OCI-LY7 (cell line): ENCODE data around the gene RBMX. TPM values are rescaled to one million over a fixed set of nuclear protein-coding genes. Genes with fewer than 3 reads are reported as not detected.
A peak's percentile ranks its signal among the peaks of the same experiment; 100 is the strongest.

ENCODE experiments used
- BruUV-seq: library from RNA; stranded (reverse); fragments of 400-500 nt; replicated peaks from 2 replicates; lab custom pipeline; 2021; lab: Mats Ljungman, UMichigan
- CTCF ChIA-PET: fragments of 300-600 bp; sonication (Branson Sonifier 250); formaldehyde crosslinking; loops from one replicate; lab custom pipeline; 2022; ENCODE audit warnings: antibody characterized with exemption; ENCODE audit not compliant: unreplicated experiment; lab: Charles Lee
- POLR2A ChIA-PET: fragments of 300-600 bp; sonication (Branson Sonifier 250); formaldehyde crosslinking; loops from one replicate; lab custom pipeline; 2022; ENCODE audit warnings: antibody characterized with exemption; lab: Charles Lee
- DNase-seq: peaks from one replicate; pipeline ENCODE4 v3.0.0-alpha.2; 2015; ENCODE audit warnings: low spot score
- H2AFZ ChIP-seq: fragments of 200-600 bp; sonication (generic), shearing (Covaris generic); 2 replicates; pipeline ENCODE4 v1.6.1; 2014; ENCODE audit warnings: mild to moderate bottlenecking, antibody characterized with exemption, low read length, moderate library complexity
- H3K27ac ChIP-seq: fragments of 200-600 bp; sonication (generic); 2 replicates; pipeline ENCODE4 v1.5.1; 2014; ENCODE audit warnings: mixed run types, low read depth, mild to moderate bottlenecking, moderate library complexity, low read length, inconsistent platforms; ENCODE audit not compliant: poor library complexity, severe bottlenecking
- H3K36me3 ChIP-seq: fragments of 200-600 bp; sonication (generic); 2 replicates; pipeline ENCODE4 v1.6.1; 2014; ENCODE audit warnings: mild to moderate bottlenecking, antibody characterized with exemption, low read length, moderate library complexity, mixed read lengths; ENCODE audit not compliant: insufficient read depth
- H3K4me1 ChIP-seq: fragments of 200-600 bp; sonication (generic); 2 replicates; pipeline ENCODE4 v1.5.1; 2014; ENCODE audit warnings: mild to moderate bottlenecking, low read length; ENCODE audit not compliant: insufficient read depth, poor library complexity, severe bottlenecking
- H3K4me2 ChIP-seq: fragments of 200-600 bp; sonication (generic); 2 replicates; pipeline ENCODE4 v1.6.1; 2014; ENCODE audit warnings: mild to moderate bottlenecking, low read length
- H3K4me3 ChIP-seq: fragments of 200-600 bp; sonication (generic); 2 replicates; pipeline ENCODE4 v1.5.1; 2014; ENCODE audit warnings: mild to moderate bottlenecking, low read depth, low read length; ENCODE audit not compliant: poor library complexity, severe bottlenecking
- H3K79me2 ChIP-seq: fragments of 200-600 bp; sonication (generic); 2 replicates; pipeline ENCODE4 v1.6.1; 2016; ENCODE audit warnings: low read depth, mild to moderate bottlenecking, low read length, moderate library complexity, mixed read lengths; ENCODE audit not compliant: insufficient read depth
- H3K9me2 ChIP-seq: fragments of 200-600 bp; sonication (generic); 2 replicates; pipeline ENCODE4 v1.6.1; 2016; ENCODE audit warnings: mild to moderate bottlenecking, low read length, mixed read lengths; ENCODE audit not compliant: insufficient read depth
- H3K9me3 ChIP-seq: fragments of 200-600 bp; sonication (generic); 2 replicates; pipeline ENCODE4 v1.6.1; 2014; ENCODE audit warnings: mild to moderate bottlenecking, mixed run types, low read length, mixed read lengths
- H4K20me1 ChIP-seq: fragments of 200-600 bp; sonication (generic); 2 replicates; pipeline ENCODE4 v1.6.1; 2014; ENCODE audit warnings: mild to moderate bottlenecking, antibody characterized with exemption, low read length, moderate library complexity, mixed read lengths; ENCODE audit not compliant: insufficient read depth
- EZH2phosphoT487 ChIP-seq: fragments of 200-600 bp; sonication (generic); IDR thresholded peaks from 2 replicates; pipeline ENCODE4 v1.6.1; 2018; ENCODE audit warnings: low read depth, borderline replicate concordance, mild to moderate bottlenecking, mixed run types, antibody characterized with exemption, low read length, moderate library complexity, mixed read lengths
- intact Hi-C: fragments of 100-400 bp; cut with micrococcal nuclease; formaldehyde crosslinking; loops from one replicate; pipeline ENCODE4 v1.10.0; 2022; ENCODE audit not compliant: unreplicated experiment
- total RNA-seq, 2 experiments: library from RNA; depleted of rRNA in 1 of 2; stranded (reverse); fragments of >200 nt in 1 of 2; shearing (Covaris generic) in 1 of 2; gene quantifications; 2 replicates each; pipeline ENCODE4 v1.2.3, GENCODE V29; 2014 to 2022
- TF ChIP-seq, protein P1 (sequence below): fragments of 200-600 bp; sonication (generic); conservative IDR thresholded peaks from 2 replicates; pipeline ENCODE4 v1.5.1; 2014; ENCODE audit warnings: mild to moderate bottlenecking, antibody characterized with exemption, low read length, moderate library complexity, mixed read lengths

Gene RBMX
- total RNA-seq, 2 experiments from 2014 or later: 321 to 342 TPM

DNA sequence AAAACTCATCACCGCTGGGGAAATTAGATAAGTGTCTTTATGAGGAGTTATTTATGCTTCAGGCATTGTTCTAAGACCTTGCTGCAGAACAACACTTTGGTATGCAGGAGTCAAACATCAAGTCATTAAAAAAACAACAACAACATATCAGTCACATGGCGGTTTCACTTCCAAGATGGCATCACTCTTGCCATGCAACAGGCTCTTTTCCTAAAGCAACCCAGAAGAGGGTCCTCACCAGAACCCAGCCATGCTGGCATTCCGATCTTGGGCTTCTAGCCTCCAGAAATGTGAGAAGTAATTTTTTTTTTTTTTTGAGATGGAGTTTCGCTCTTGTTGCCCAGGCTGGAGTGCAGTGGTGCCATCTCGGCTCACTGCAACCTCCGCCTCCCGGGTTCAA is 8.7 kb upstream of the RBMX start:
- H3K27ac ChIP-seq: no peak overlapping the region
- no peak overlapping the region for H3K4me2 ChIP-seq
- BruUV-seq: no TSS peak
- intact Hi-C loops: no loop called here
- ChIA-PET CTCF (no interaction called here), POLR2A (no interaction called here)
- no peaks in the 10 kb centered on the region for H4K20me1 ChIP-seq
- H3K4me3 ChIP-seq: no peak overlapping the region
- H3K36me3 ChIP-seq: no peaks in the 10 kb centered on the region
- no peaks in the 10 kb centered on the region for H3K79me2 ChIP-seq
- TF ChIP-seq, protein P1, sequence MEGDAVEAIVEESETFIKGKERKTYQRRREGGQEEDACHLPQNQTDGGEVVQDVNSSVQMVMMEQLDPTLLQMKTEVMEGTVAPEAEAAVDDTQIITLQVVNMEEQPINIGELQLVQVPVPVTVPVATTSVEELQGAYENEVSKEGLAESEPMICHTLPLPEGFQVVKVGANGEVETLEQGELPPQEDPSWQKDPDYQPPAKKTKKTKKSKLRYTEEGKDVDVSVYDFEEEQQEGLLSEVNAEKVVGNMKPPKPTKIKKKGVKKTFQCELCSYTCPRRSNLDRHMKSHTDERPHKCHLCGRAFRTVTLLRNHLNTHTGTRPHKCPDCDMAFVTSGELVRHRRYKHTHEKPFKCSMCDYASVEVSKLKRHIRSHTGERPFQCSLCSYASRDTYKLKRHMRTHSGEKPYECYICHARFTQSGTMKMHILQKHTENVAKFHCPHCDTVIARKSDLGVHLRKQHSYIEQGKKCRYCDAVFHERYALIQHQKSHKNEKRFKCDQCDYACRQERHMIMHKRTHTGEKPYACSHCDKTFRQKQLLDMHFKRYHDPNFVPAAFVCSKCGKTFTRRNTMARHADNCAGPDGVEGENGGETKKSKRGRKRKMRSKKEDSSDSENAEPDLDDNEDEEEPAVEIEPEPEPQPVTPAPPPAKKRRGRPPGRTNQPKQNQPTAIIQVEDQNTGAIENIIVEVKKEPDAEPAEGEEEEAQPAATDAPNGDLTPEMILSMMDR: no peak
- no peak for TF ChIP-seq EZH2phosphoT487
- peaks cover 5% of the 10 kb centered on the region for H3K4me1 ChIP-seq
- H2AFZ ChIP-seq: no peak overlapping the region
- H3K9me2 ChIP-seq: no peaks in the 10 kb centered on the region
- H3K9me3 ChIP-seq: no peaks in the 10 kb centered on the region
- no peak for DNase-seq

DNA sequence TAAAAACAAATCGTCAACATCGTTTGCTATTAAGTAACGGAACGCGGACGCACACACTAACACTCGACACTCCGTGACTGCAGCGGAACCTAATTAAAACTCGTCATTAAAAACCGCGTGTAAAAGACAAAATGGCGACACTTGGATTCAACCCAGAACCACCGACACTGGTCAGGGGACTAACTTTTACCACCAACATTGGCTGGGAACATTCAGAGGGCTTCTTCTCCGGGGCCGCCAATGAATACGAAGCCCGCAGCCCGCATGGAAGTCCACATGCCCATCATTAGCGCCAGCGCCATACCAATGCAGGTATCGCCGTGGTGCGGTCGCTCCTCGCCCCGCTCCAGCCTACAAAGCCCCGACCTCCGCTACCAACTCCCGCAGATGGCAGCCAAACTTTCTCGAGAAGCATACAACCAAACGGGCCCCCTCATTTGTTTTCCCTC is 498 bp downstream of the RBMX start:
- intact Hi-C loops: loop anchor here (2.0 kb wide), 2 partner anchors 31 to 99 kb away; partner anchors contain the start of gene ARHGEF6
- Histone ChIP-seq H3K27ac (peak overlapping the region; percentile 79), H3K9me3 (no peaks in the 10 kb centered on the region), H4K20me1 (peaks cover 4% of the 10 kb centered on the region; the same call in 1 of the 2 replicates), H3K4me3 (peak overlapping the region; percentile 99), H3K9me2 (no peaks in the 10 kb centered on the region), H3K4me1 (peaks cover 11% of the 10 kb centered on the region), H2AFZ (no peak overlapping the region), H3K79me2 (peaks cover 49% of the 10 kb centered on the region), H3K4me2 (peak overlapping the region; percentile 88), H3K36me3 (peaks cover 54% of the 10 kb centered on the region)
- CTCF ChIA-PET: no interaction called here
- DNase-seq: peak; percentile 59
- TF ChIP-seq, protein P1: no peak
- TF ChIP-seq EZH2phosphoT487: no peak
- no TSS peak for BruUV-seq
- POLR2A ChIA-PET: interaction anchor here (0.6 to 3.4 kb wide), 10 partner anchors 8 to 735 kb away, joined by 3 to 16 read pairs (median 5); no protein-coding TSS in a partner anchor

DNA sequence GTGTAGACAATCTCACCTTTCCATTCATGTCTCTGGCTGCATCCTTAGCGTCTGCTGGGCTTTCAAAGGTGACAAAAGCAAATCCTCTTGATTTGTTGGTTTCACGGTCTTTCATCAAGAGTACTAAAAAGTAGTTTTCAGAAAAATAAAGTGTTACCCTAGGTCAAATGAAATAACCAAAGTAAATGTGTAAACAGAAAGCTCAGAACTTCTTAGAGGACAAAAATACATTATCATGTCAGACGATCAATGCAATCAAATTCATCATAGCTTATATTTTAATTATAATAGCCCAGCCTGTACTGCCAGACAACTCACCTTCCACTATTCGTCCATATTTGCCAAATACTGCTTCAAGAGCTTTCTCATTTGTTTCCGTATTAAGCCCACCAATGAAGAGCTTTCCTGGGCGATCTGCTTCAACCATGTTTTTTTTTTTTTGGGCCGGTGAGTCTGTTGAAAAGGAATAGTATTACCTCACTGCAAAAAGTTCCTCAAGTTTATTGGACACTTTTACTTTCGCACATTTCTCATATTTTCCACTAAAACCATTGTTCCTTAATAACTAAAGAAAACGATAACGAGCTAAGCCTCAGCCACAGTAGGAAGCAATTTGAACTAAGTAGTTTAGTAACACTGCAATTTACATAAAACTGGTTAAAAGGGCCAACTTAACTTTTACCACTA is 1.4 kb downstream of the RBMX start:
- peak overlapping the region; percentile 99 for H3K4me3 ChIP-seq
- H3K4me1 ChIP-seq: peaks cover 11% of the 10 kb centered on the region
- H3K79me2 ChIP-seq: peaks cover 55% of the 10 kb centered on the region
- H3K36me3 ChIP-seq: peaks cover 62% of the 10 kb centered on the region
- H4K20me1 ChIP-seq: peaks cover 4% of the 10 kb centered on the region; the same call in 1 of the 2 replicates
- H2AFZ ChIP-seq: no peak overlapping the region
- ChIA-PET CTCF (interaction anchor here (0.6 kb wide), 1 partner anchor 11 kb away, joined by 3 read pairs; no protein-coding TSS in a partner anchor), POLR2A (interaction anchor here (0.6 to 3.4 kb wide), 7 partner anchors 13 to 198 kb away, joined by 3 to 16 read pairs (median 4); no protein-coding TSS in a partner anchor)
- H3K9me3 ChIP-seq: no peaks in the 10 kb centered on the region
- peak; percentile 24 for DNase-seq
- TF ChIP-seq, protein P1: no peak
- no peak for TF ChIP-seq EZH2phosphoT487
- no TSS peak for BruUV-seq
- H3K9me2 ChIP-seq: no peaks in the 10 kb centered on the region
- peak overlapping the region; percentile 79 for H3K27ac ChIP-seq
- peak overlapping the region; percentile 88 for H3K4me2 ChIP-seq
- intact Hi-C loops: no loop called here
